ENCODE measurements around the gene CTRB1. TPM values are rescaled to one million over a fixed set of nuclear protein-coding genes. Genes with fewer than 3 reads are reported as not detected.

The CTRB1 gene
- total and polyA plus RNA-seq, 2 of the 13 experiments (the other 11 are each of a cell fraction or from before 2014, with no cell fraction given) = not detected

DNA sequence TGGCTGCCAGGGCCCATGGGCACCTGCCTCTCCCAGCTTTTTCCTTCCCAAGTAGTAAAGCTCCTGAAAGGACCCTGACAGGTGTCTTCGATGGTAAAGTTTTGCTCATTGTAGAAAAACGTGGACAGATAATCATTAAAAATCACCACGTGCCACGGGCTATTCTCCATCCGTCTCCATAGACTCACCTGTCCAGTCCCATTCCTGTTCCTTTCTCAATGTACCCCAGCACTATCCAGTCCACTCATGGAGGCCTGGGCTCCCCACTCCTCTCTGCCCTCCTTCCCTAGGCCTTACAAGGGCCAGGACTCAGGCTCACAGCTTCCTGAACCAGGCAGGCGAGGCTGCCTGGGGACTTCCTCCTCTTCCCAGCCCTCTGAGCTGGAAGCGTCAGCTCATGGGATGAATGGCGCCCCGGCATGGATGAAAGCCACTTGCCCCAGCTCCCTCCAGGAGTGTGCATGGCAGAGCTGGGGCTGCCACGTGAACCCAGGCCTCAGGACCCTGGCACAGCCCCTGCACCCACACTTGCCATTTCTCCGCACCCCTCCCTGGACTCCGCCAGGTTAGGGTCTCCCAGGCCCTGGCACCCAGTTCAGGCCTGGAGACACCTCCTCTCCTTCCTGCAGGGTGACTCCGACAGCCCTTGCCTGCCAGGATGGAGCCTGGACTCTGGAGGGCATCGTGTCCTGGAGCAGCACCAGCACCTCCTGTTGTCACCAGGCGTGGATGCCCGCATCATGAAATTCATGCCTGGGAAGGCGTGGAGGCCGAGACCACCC is 8.8 kb downstream of the CTRB1 start (continued):
- TF ChIP-seq, protein P1, sequence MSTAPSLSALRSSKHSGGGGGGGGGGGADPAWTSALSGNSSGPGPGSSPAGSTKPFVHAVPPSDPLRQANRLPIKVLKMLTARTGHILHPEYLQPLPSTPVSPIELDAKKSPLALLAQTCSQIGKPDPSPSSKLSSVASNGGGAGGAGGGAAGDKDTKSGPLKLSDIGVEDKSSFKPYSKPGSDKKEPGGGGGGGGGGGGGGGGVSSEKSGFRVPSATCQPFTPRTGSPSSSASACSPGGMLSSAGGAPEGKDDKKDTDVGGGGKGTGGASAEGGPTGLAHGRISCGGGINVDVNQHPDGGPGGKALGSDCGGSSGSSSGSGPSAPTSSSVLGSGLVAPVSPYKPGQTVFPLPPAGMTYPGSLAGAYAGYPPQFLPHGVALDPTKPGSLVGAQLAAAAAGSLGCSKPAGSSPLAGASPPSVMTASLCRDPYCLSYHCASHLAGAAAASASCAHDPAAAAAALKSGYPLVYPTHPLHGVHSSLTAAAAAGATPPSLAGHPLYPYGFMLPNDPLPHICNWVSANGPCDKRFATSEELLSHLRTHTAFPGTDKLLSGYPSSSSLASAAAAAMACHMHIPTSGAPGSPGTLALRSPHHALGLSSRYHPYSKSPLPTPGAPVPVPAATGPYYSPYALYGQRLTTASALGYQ (CRISPR knock-in tag; IDR thresholded peaks at IDR 0.05) = no peak
- TF ChIP-seq SMAD1 (CRISPR knock-in tag; IDR thresholded peaks at IDR 0.05; ENCODE audit: borderline replicate concordance, low read depth) (no peak), AHR (CRISPR knock-in tag; IDR thresholded peaks at IDR 0.05) (no peak; the same call in 1 of the 2 replicates), ZNF660 (CRISPR knock-in tag; IDR thresholded peaks at IDR 0.05; ENCODE audit: borderline replicate concordance, low read depth) (no peak), RBM22 (optimal IDR thresholded peaks at IDR 0.05; ENCODE audit: low read length) (peak; percentile 75), ERF (CRISPR knock-in tag; IDR thresholded peaks at IDR 0.05) (no peak), KMT2A (CRISPR knock-in tag; IDR thresholded peaks at IDR 0.05) (0 out of 2 replicates have a peak, but pooled peaks have one; percentile 1)
- TF ChIP-seq, protein P2, sequence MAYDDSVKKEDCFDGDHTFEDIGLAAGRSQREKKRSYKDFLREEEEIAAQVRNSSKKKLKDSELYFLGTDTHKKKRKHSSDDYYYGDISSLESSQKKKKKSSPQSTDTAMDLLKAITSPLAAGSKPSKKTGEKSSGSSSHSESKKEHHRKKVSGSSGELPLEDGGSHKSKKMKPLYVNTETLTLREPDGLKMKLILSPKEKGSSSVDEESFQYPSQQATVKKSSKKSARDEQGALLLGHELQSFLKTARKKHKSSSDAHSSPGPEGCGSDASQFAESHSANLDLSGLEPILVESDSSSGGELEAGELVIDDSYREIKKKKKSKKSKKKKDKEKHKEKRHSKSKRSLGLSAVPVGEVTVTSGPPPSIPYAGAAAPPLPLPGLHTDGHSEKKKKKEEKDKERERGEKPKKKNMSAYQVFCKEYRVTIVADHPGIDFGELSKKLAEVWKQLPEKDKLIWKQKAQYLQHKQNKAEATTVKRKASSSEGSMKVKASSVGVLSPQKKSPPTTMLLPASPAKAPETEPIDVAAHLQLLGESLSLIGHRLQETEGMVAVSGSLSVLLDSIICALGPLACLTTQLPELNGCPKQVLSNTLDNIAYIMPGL (CRISPR knock-in tag; IDR thresholded peaks at IDR 0.05; ENCODE audit: borderline replicate concordance in 1 of 2, low read depth in 1 of 2) = 0 out of 4 replicates have a peak, but pooled peaks of 1 of the 2 experiments have one; percentile 0
- TF ChIP-seq, protein P3, sequence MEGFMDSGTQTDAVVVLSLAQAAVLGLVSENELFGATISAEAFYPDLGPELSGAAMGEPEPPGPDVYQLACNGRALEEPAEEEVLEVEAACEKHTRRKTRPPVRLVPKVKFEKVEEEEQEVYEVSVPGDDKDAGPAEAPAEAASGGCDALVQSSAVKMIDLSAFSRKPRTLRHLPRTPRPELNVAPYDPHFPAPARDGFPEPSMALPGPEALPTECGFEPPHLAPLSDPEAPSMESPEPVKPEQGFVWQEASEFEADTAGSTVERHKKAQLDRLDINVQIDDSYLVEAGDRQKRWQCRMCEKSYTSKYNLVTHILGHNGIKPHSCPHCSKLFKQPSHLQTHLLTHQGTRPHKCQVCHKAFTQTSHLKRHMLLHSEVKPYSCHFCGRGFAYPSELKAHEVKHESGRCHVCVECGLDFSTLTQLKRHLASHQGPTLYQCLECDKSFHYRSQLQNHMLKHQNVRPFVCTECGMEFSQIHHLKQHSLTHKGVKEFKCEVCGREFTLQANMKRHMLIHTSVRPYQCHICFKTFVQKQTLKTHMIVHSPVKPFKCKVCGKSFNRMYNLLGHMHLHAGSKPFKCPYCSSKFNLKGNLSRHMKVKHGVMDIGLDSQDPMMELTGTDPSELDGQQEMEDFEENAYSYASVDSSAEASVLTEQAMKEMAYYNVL (CRISPR knock-in tag; IDR thresholded peaks at IDR 0.05; ENCODE audit: borderline replicate concordance) = no peak
